NCI-H1694 treated with DMSO at 0.1 percent for 48 hours (cell line): ENCODE data around the gene MRPS30.
"Not testable (repeated sequence)": the region's sequence is repeated elsewhere in the genome, so short reads cannot be mapped to it uniquely, and the experiment has no call there.

ENCODE experiments used
- DNase-seq: peaks from one replicate; lab custom pipeline; 2025; lab: John Stamatoyannopoulos, UW

The MRPS30 gene

GRCh38 chr5:44821164-44821563 lies 12.4 kb downstream of the MRPS30 start:
- no peak for DNase-seq

GRCh38 chr5:44824662-44825061 lies 15.9 kb downstream of the MRPS30 start:
- not testable (repeated sequence) for DNase-seq

GRCh38 chr5:44827681-44828080 lies 18.9 kb downstream of the MRPS30 start:
- no peak for DNase-seq

DNA sequence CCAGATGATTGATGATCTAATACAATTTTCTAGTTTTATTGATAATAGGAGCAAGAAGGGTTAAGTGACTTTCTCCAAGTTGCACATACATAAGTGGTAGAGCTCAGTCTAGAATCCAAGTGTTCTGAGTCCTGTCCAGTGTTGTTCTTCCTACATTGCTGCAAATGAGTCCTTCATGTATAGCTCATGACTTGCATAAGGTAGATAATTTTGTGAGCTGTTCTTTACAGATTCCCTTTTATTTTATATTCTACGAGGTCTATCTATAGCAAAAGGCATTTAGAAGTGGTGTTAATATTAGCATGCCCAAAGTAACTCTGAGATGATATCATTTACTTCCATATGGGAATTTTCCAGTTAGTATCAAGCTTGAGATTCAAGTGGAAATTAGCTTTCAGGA lies 20.0 kb downstream of the MRPS30 start:
- DNase-seq, result no peak

DNA sequence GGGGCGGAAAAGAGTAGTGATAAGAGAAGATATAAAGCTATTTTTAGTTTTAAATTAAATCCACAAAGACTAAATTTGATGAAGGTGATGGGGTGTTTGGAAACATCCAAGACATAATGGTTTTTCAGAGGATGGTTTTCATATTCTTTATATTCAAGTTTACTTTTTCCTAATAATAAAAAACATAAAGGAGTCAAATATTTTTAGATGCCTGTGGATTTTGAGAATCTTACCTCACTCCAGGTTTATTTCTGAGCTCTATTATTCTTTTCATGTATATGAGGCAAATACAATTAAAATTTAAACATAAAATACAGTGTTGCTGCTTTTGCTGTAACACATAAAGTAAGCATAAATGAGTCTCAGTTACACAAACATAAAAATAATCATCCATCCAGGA lies 22.2 kb downstream of the MRPS30 start:
- DNase-seq, result no peak

DNA sequence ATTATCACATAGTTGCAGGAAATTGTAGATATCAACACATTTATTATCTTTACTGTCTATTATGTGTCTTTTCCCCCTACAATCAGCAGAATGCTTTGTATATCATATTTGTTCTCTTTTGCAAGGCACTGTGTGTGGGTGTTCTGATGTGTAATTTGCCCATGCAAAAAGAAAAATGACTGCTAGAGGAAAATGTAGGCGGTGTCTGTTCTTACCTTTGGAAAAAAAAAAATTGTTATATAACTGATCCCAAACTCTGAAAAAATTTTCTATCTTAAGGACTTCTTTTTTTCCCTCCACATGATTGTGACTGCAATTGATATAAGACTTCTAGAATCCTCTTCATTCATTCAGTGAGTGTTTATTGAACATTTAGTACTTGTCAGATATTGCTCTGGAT lies 24.5 kb downstream of the MRPS30 start:
- DNase-seq, result no peak

DNA sequence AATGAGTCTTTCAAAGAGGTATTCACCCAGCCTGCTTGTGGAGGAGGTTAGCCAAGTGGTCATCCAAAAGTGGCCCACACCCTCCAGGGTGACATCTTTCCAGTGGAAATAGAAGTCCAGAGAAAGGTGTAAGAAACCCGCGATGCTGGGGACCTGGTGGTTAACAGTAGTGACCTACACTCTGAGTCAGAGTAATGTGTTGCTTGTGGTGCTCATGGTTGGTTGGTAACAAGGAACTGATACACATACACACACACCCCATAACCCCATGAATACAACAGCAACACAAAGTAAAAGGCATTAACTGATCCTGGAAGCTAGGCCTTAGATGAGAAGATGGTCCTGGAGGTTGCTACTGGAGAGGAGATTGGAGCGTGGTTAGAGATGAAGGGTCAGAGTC lies 26.9 kb downstream of the MRPS30 start:
- no peak for DNase-seq

DNA sequence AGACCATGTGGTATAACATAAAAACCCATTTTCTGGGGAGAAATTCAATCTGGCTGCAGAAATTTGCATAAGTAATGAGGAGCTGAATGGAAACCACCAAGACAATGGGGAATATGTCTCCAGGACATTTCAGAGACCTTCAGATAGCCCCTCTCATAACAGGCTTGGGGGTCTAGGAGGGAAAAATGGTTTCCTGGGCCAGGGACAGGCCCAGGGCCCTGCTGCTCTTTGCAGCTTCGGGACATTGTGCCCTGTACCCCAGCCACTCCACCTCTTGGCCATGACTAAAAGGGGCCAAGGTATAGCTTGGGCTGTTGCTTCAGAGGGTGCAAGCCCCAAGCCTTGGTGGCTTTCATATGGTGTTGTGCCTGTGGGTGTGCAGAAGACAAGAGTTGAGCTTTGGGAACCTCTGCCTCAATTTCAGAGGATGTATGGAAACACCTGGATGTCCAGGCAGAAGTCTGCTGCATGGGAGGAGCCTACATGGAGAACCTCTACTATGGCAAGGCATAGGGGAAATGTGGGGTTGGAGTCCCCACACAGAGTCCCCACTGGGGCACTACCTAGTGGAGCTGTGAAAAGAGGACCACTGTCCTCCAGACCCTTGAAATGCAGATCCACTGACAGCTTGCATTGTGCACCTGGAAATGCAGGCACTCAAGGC lies 30.4 kb downstream of the MRPS30 start:
- no peak for DNase-seq

DNA sequence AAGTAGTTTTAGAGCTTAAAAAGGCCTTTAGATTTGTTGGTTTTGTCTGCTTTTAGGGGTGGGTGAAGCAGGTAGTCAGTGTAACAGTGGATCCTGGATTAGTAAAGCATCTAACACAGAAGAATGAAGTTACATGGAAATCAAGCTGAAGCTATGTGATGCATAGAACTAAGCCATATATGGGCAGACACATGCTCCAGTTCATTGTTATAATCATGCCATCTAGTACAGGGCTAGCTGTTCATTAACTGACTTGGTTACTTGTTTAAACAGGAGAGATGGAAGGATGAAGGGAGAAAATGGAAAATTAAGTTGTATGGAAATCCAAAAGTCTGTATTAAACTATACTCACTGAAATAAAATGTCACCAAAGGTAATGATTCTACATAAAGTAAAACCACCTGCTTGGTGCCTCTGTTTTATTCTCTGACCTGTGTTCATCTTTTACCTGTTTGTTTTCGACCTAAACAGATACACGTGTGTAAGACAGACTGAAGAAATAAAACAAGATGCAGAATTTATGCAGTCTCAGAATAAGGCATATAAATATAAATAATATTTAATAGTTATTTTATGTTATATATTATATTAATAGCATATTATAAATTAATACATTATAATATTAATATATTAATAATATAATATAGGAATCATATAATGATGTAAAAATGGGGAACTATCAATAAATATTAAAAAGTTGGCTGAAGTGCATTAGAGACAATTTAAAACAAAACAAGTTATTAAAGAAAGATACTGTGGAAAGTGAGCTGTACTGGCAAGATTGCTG lies 33.9 kb downstream of the MRPS30 start:
- DNase-seq, result no peak

- DNase-seq, result no peak
Observed at GRCh38 chr5:44844744-44845143, 36.0 kb downstream of the MRPS30 start.

GRCh38 chr5:44845777-44846176 lies 37.0 kb downstream of the MRPS30 start:
- no peak for DNase-seq

DNA sequence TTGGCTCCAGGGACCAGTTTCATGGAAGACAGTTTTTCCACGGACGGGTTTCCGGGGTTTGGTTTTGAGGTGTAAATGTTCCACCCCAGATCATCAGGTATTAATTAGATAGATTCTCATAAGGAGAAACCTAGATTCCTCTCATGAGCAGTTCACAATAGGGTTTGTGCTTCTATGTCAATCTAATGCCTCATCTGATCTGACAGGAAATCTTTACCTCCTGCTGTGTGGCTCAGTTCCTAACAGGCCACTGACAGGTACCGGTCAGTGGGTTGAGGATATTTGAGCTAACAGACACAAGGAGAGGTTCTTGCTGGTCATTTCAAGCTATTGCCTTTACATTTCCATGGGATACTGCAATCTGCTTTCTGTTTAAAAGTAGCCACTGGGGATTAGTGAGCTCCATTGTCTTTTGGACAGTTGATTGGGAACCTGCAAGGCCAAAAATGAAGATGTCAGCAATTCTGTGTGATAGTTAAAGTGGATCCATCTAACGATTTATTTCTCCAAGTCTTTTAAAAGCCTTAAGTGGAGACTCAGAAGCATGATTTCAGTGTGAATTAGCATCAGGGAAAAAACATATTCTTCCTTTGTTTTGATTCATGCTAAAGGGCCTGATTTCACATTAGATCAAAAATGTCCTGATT lies 38.6 kb downstream of the MRPS30 start:
- no peak for DNase-seq

DNA sequence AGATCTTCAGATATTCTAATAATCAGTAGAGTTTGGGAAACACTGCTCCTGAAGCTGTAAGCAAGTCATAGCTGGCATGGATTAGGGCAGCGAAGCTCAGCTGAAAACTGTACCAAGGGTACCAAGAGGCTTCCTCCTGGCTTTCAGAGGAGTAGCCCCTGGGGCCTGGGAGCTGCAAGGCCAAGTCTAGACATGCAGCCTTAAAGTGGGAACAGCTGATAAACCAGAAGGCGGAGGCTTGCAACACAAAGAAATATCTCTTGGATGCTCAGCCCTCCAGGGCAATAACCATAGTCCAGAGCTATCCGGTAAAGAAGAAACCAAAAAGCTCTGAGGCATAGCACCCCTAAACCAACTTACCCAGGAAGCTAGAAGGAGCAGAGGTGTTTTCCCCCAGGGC lies 51.5 kb downstream of the MRPS30 start:
- no peak for DNase-seq

- DNase-seq, result peak; percentile 18
Observed at GRCh38 chr5:44862808-44863207, 54.1 kb downstream of the MRPS30 start.
